ENCODE results near the gene SLC20A1.

GRCh38 chr2:112673008-112673407 is 27.3 kb downstream of the SLC20A1 start:
- TF ChIP-seq CTCF (IDR thresholded peaks at IDR 0.05; ENCODE audit: low read length) (no peak), EZH2 (IDR thresholded peaks at IDR 0.05; ENCODE audit: borderline replicate concordance, low read length) (no peak)

All from OCI-LY1 (cell line).